Astrocyte of the cerebellum (primary cell): ENCODE data around the gene LURAP1L.

Experiments used
- DNase-seq: peaks from one replicate; pipeline ENCODE4 v3.0.0-alpha.2; 2011; ENCODE audit warnings: low read depth
- H3K4me3 ChIP-seq: 2 replicates; pipeline ENCODE4 v1.5.1; 2011; ENCODE audit warnings: mild to moderate bottlenecking, low read depth, low read length, moderate library complexity
- in situ Hi-C: cut with HindIII; loops from 2 replicates; pipeline ENCODE4 v1.10.0; 2017; ENCODE audit warnings: low sequenced_read_pairs
- TF ChIP-seq, protein P1 (sequence below): IDR thresholded peaks from 2 replicates; pipeline ENCODE4 v1.5.1; 2012; ENCODE audit warnings: low read length, low read depth, moderate library complexity, mild to moderate bottlenecking; ENCODE audit errors: missing control alignments

Gene LURAP1L

DNA sequence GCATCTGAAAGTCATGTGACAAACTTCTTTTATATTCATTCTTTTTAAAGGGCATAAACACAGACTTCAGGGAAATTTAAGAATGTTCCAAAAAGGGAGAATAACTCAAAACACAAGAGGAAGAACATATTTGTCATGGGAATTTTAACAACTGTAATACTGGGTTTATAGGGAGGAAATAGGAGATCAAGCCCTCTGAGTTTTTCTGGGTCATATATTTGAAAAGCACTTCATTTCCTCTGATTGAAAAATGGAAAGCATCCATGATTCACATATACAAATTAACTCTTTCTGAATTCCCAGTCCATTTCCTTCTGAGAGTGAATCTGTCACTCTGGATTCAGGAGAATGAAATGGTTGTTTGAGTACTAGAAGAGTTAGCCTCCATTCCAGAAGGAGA lies 26.8 kb downstream of the LURAP1L start:
- H3K4me3 ChIP-seq, result no peak overlapping the region
- TF ChIP-seq, protein P1, sequence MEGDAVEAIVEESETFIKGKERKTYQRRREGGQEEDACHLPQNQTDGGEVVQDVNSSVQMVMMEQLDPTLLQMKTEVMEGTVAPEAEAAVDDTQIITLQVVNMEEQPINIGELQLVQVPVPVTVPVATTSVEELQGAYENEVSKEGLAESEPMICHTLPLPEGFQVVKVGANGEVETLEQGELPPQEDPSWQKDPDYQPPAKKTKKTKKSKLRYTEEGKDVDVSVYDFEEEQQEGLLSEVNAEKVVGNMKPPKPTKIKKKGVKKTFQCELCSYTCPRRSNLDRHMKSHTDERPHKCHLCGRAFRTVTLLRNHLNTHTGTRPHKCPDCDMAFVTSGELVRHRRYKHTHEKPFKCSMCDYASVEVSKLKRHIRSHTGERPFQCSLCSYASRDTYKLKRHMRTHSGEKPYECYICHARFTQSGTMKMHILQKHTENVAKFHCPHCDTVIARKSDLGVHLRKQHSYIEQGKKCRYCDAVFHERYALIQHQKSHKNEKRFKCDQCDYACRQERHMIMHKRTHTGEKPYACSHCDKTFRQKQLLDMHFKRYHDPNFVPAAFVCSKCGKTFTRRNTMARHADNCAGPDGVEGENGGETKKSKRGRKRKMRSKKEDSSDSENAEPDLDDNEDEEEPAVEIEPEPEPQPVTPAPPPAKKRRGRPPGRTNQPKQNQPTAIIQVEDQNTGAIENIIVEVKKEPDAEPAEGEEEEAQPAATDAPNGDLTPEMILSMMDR, result no peak
- no peak for DNase-seq
- in situ Hi-C loops, result no loop called here

DNA sequence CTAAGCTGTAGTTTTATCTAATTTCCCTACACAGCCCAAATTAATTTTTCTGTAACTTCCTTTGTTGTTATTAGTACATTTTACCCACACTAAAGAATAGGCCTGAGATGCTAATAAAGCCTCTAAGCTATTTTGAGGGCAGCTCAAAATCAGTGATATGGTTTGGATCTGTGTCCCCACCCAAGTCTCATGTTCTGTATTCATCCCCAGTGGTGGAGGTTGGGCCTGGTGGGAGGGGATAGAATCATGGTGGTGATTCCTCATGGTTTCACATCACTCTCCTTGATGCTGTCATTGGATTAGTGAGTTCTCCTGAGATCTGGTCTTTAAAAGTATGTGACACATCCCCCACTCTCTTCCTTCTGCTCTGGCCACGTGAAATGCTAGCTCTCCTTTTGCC lies 27.3 kb downstream of the LURAP1L start:
- DNase-seq, result no peak
- TF ChIP-seq, protein P1, result no peak
- no peak overlapping the region for H3K4me3 ChIP-seq
- in situ Hi-C loops, result no loop called here

DNA sequence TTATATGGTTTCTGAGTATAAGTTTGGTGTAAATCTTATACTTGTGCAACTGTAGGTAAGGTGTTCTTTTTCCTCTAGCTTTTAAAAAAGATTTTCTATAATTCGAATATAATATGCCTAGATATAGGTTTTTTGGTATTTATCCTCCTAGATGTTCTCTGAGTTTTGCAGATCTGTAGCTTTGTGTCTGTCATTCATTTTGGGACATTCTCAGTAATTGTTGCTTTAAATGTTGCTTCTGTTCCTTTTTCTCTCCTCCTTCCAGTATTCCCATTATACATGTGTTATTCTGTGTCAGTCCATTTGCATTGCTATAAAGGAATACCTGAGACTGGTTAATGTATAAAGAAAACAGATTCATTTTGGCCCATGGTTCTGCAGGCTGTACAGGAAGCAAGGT lies 33.7 kb downstream of the LURAP1L start:
- no peak overlapping the region for H3K4me3 ChIP-seq
- TF ChIP-seq, protein P1, result no peak
- in situ Hi-C loops, result no loop called here
- DNase-seq, result no peak

DNA sequence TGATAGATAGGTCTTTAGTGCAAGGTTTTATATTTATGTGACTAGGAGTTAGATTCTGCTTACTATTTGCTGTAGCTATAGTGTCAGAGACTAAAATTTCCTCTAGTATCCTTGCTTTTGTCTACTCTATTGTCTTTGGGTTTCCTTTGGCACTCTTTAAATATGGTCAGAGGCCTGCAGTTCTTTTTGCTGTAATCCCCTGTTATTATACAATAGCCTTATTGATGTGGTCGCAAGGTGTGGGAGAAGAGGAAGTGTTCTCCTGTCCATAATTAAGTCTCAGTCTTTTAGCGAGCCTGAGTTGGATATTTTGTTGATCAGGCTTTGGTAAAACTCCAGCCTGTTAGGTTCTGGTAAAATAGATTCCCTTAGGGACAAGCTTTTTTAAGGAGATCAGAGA lies 34.9 kb downstream of the LURAP1L start:
- in situ Hi-C loops, result no loop called here
- no peak for DNase-seq
- TF ChIP-seq, protein P1, result no peak
- no peak overlapping the region for H3K4me3 ChIP-seq

DNA sequence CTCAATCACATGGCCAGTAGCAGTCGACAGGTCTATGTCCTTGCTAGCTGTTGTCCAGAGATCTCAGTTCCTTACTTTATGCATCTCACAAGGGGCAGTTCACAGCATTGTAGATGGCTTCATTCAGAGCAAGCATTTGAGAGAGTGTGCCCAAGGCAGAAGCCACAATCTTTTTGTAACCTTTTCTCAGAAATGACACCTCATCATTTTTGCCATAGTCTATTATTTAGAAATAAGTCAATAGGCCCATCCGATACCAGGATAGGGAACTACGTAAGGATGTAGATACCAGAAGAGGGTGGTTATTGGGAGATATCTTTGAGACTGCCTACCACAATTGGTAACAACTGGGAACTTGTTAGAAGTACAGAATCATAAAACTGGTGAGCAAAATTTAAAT lies 37.1 kb downstream of the LURAP1L start:
- TF ChIP-seq, protein P1, result no peak
- no peak overlapping the region for H3K4me3 ChIP-seq
- no peak for DNase-seq
- in situ Hi-C loops, result no loop called here

DNA sequence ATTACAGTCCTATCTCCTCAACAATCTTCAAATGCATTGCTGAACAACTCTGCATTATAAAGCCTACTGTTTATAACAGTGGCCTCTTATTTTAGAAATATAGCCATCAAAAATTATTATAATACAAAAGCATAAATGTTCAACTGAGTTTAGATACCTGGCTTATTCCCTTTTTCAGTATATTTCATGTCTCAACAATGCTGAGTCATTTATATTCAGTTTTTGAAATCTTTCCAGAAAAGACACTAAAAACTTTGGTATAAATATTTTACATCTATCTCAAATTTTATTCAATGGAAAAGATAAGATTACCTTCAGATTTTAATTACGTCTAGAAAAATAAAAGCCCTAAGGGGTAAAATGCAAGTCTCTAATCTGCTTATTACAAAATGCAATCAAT lies 37.9 kb downstream of the LURAP1L start:
- TF ChIP-seq, protein P1, result no peak
- in situ Hi-C loops, result no loop called here
- no peak for DNase-seq
- no peak overlapping the region for H3K4me3 ChIP-seq

DNA sequence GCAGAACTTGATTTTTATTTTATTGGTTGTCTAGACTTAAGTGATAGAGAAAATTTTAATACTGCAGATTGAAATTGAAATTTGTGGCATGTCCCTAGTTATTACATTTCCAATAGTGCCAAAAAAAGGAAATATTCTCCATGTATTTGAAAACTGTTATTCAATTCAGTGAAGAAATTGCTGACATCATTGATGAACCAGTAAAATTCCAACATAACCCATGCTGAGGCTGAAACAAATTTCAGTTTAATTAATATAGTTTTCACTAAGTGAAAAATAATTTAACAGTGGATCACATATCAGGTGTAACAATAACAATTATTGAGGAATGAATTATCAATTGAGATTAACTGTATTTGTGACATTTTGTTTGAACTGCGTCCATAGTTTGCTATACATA lies 38.7 kb downstream of the LURAP1L start:
- TF ChIP-seq, protein P1, result no peak
- no peak overlapping the region for H3K4me3 ChIP-seq
- in situ Hi-C loops, result no loop called here
- DNase-seq, result no peak
